Mammary epithelial cell (primary cell): ENCODE measurements around the gene TERB1.

ENCODE experiments used
- EZH2 ChIP-seq: IDR thresholded peaks from 2 replicates; pipeline ENCODE4 v1.6.1; 2012; ENCODE audit warnings: low read length, inconsistent platforms, borderline replicate concordance
- TF ChIP-seq, protein P1 (sequence below), 2 donors: IDR thresholded peaks in 1 of 2; conservative IDR thresholded peaks in 1 of 2; 2 replicates each; pipeline ENCODE4 v1.5.1; 2011 to 2012; ENCODE audit warnings: inconsistent platforms in 2 of 2, low read length in 2 of 2, mild to moderate bottlenecking in 2 of 2, control low read depth in 1 of 2, low read depth in 1 of 2; ENCODE audit not compliant: insufficient read depth in 1 of 2; ENCODE audit errors: extremely low read depth in 1 of 2

DNA sequence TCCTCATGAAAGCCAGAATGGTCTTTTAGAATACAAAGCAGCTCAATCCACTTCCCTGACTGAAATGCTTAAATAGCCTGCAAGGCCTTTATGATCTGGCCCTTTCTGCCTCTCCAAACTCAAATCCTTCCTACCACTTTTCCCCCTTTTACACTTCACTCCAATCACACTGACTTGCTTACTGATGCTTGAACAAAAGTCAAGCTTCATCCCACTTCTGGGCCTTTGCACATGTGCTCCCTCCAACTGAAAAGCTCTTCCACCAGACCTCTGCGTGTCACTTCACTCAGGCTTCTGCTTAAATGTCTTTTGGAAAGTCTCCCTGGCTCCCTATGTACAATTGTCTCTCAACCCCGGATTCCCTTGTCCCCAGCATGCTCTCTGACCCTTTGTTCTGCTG lies 13.3 kb upstream of the TERB1 start:
- TF ChIP-seq, protein P1, sequence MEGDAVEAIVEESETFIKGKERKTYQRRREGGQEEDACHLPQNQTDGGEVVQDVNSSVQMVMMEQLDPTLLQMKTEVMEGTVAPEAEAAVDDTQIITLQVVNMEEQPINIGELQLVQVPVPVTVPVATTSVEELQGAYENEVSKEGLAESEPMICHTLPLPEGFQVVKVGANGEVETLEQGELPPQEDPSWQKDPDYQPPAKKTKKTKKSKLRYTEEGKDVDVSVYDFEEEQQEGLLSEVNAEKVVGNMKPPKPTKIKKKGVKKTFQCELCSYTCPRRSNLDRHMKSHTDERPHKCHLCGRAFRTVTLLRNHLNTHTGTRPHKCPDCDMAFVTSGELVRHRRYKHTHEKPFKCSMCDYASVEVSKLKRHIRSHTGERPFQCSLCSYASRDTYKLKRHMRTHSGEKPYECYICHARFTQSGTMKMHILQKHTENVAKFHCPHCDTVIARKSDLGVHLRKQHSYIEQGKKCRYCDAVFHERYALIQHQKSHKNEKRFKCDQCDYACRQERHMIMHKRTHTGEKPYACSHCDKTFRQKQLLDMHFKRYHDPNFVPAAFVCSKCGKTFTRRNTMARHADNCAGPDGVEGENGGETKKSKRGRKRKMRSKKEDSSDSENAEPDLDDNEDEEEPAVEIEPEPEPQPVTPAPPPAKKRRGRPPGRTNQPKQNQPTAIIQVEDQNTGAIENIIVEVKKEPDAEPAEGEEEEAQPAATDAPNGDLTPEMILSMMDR (conservative IDR thresholded peaks at IDR 0.05 in 1 of 2, IDR thresholded peaks at IDR 0.05 in 1 of 2; ENCODE audit: extremely low read depth in 1 of 2, insufficient read depth in 1 of 2, low read depth in 1 of 2, low read length in 2 of 2) = no peak
- no peak for TF ChIP-seq EZH2
